Dedifferentiated amniotic fluid mesenchymal stem cell (primary cell): ENCODE data around the gene COG4.

ENCODE experiments used
- DNase-seq: peaks from one replicate; pipeline ENCODE4 v3.0.0-alpha.2; 2016; ENCODE audit errors: extremely low spot score

The COG4 gene

GRCh38 chr16:70480127-70481105 lies 42.9 kb downstream of the COG4 start:
- DNase-seq: no peak

- no peak for DNase-seq
These were observed 44.4 kb downstream of the COG4 start for GRCh38 chr16:70478912-70479341.

- no peak for DNase-seq
These were observed 45.2 kb downstream of the COG4 start for GRCh38 chr16:70478169-70478568.

DNA sequence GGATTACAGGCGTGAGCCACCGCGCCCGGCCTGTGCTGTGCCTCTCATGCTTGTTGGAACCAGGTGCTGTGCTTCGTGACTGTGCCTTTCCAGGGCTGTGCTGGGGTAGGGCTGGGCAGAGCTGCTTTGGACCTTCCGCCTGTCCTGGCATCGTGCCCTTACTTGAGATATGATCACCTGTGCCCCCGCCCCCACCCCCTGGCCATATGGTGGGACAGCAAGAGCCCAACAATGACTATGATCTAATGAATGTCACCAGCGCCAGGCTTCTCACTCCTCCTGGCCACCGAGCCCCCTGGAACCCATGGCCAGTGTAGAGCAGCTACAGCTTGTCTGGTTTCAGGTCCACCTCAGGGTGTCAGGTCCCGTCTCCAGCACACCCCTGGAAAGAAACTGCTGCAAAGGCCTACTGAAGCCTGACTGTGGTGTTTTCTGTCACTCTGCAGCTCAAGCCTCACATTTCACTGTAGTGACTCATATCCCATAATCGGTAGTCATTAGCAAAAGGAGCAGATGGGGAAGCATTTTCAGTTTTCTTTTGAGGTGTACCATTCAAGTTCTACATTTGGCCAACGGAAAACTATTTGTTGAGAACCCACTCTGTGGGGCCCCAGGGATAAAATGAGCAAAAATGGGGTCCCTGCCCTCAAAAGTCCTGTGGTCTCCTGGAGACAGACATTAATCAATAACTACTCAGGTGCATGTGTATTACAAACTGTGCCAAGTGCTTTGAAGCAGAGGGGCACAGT lies 46.9 kb downstream of the COG4 start:
- DNase-seq: peak; percentile 32

DNA sequence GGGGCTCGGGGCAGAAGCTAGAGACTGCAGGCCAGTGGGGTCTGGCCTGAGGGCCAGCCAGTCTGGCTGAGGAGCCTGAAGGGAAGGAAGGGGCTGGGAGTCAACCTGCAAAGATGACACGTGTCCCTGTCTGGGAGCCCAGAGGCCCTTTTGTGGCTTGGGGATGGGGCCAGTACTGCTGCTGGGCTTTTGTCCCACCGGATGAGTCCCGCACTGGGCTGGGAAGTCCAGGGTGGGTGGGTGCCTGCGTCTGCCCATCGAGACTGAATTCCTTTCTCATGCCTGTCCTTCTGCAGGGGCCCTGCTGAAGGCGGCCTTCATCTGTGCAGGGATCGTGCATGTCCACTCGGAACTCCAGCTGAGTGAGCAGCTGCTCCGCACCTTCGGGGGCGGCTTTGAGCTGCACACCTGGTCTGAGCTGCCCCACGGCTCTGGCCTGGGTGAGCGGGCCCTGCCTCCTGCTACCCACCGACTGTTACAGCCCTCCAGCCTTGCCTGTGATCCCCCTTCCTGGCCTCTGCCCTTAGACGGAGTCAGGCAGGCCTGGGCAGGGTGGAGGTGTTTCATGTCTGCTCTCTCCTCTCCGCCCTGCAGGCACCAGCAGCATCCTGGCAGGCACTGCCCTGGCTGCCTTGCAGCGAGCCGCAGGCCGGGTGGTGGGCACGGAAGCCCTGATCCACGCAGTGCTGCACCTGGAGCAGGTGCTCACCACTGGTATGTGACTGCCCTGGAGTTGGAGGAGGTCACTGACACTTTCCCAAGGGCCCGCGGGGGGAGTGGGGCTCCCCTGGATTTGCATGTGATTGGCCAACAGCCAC lies 48.1 kb downstream of the COG4 start:
- no peak for DNase-seq

DNA sequence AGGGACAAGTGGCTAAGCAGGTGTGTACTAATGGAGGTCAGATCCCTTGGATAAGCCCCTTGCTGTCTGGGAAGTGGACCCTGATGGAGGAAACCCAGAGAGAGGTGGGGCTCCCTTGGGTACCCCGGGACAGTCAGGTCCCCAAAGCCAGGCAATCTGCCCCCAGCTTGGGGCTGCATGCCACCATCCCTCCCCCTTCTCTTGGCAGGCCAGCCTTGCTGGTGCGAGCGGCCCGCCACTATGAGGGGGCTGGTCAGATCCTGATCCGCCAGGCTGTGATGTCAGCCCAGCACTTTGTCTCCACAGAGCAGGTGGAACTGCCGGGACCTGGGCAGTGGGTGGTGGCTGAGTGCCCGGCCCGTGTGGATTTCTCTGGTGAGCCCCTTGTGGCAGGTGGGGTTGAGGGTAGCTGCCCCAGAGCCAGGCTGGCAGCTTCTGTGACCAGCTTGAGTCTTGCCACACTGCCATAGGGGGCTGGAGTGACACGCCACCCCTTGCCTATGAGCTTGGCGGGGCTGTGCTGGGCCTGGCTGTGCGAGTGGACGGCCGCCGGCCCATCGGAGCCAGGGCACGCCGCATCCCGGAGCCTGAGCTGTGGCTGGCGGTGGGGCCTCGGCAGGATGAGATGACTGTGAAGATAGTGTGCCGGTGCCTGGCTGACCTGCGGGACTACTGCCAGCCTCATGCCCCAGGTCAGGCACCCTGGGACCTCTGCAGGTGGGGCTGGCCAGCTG lies 48.9 kb downstream of the COG4 start:
- DNase-seq: no peak

- DNase-seq: no peak
These were observed 49.7 kb downstream of the COG4 start for GRCh38 chr16:70473446-70474319.

DNA sequence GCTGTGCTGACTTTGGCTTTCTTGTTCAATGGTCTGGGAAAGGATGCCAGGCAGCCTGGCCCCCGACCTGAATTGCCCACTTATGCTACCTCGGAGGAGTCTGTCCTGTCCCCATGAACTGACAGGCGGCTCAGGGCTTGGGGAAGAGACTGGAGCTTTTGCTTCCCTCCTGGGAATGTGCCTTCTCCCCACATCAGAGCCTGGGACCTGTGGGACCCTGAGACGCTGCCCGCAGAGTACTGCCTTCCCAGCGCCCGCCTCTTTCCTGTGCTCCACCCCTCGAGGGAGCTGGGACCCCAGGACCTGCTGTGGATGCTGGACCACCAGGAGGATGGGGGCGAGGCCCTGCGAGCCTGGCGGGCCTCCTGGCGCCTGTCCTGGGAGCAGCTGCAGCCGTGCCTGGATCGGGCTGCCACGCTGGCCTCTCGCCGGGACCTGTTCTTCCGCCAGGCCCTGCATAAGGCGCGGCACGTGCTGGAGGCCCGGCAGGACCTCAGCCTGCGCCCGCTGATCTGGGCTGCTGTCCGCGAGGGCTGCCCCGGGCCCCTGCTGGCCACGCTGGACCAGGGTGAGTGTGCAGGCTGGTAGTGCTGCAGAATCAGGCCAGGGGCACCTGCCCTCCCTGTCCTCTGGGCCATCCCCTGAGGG lies 50.4 kb downstream of the COG4 start:
- no peak for DNase-seq

DNA sequence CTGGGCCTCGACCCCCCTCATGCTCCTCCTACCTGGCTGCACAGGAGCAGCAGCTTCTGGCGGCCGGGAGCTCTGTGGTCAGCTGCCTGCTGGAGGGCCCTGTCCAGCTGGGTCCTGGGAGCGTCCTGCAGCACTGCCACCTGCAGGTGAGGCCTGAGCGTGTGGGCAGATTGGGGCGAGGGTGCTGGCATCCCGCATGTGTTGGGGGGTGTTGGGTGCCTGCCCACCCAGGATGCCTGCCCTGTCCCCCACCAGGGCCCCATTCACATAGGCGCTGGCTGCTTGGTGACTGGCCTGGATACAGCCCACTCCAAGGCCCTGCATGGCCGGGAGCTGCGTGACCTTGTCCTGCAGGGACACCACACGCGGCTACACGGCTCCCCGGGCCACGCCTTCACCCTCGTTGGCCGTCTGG lies 52.4 kb downstream of the COG4 start:
- DNase-seq: no peak

GRCh38 chr16:70470141-70470926 lies 53.0 kb downstream of the COG4 start:
- DNase-seq: no peak

DNA sequence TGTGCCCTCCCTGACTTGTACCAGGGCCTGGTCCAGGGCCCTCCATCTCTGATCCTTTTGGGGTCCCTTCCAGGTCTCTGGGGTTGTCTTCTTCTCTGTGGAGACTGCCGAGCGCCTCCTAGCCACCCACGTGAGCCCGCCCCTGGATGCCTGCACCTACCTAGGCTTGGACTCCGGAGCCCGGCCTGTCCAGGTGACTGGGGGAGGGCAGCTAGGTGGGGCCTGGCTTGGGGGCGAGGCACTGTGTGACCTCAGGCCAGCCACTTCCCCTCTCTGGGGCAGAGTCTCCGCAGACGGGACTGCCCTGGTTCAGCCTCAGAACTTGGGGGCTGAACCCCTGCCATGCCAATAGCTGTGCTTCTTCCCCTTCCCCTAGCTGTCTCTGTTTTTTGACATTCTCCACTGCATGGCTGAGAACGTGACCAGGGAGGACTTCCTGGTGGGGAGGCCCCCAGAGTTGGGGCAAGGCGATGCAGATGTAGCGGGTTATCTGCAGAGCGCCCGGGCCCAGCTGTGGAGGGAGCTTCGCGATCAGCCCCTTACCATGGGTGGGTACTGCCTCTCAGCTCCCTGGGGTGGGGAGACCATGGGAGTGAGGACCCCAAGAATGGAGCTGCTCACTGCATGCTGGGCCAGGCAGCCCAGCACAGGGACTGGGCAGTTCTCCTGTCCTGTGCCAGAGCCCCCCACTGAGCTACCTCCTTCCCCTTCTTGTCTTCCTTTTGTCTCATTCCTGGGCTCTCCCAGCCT lies 54.4 kb downstream of the COG4 start:
- no peak for DNase-seq

- no peak for DNase-seq
These were observed 55.7 kb downstream of the COG4 start for GRCh38 chr16:70467608-70468007.

GRCh38 chr16:70467113-70467512 lies 56.2 kb downstream of the COG4 start:
- DNase-seq: no peak

- no peak for DNase-seq
These were observed 56.6 kb downstream of the COG4 start for GRCh38 chr16:70466805-70467076.

GRCh38 chr16:70465999-70466804 lies 57.2 kb downstream of the COG4 start:
- no peak for DNase-seq

DNA sequence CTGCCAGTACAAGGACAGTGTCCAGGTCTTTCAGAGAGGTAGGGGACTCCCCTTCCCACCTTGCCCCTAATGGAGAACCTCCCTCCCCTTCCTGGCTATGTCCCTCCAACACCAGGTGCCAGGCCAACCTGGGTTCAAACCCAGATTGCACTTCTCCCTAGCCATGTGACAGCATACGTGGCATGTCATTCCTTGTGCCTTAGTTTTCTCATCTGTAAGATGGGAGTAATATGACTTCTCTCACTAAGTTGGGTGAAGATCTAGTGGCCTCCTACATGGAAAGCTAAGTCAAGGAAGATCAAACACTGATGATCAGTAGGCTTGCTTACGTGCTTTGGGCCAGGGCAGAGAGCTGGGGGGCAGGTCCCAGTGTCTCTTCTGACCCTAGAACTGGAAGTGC lies 60.1 kb downstream of the COG4 start:
- no peak for DNase-seq

GRCh38 chr16:70460737-70461261 lies 62.6 kb downstream of the COG4 start:
- DNase-seq: no peak
